Measurements from ENCODE around the gene TOPORS. TPM values are rescaled to one million over a fixed set of nuclear protein-coding genes. Genes with fewer than 3 reads are reported as not detected.
A peak's percentile ranks its signal among the peaks of the same experiment; 100 is the strongest.
"Not testable (repeated sequence)": the region's sequence is repeated elsewhere in the genome, so short reads cannot be mapped to it uniquely, and the experiment has no call there.

Gene TOPORS
- total RNA-seq, 1 donor from 2014 or later: 7.8 TPM

- ATAC-seq (ENCODE audit: poor library complexity) (peak; percentile 32), DNase-seq (no peak)
- intact Hi-C loops (cut with DNase I): loop anchor here (10.0 kb wide), 1 partner anchor 50 kb away; the partner anchor contains the start of gene NDUFB6
These were observed 27.3 kb downstream of the TOPORS start for GRCh38 chr9:32524892-32525708.

DNA sequence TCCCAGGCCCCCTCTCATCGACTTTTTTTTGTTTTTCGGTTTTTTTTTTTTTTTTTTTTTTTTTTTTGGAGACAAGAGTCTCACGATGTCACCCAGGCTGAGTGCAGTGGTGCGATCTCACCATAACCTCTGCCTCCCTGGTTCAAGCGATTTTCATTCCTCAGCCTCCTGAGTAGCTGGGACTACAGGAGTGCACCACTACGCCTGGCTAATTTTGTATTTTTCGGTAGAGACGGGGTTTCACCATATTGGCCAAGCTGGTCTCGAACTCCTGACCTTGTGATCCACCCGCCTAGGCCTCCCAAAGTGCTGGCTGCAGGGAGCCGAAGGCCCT lies 27.9 kb downstream of the TOPORS start:
- DNase-seq; ATAC-seq (ENCODE audit: poor library complexity): not testable (repeated sequence)
- intact Hi-C loops (cut with DNase I): loop anchor here (10.0 kb wide), 1 partner anchor 50 kb away; the partner anchor contains the start of gene NDUFB6

DNA sequence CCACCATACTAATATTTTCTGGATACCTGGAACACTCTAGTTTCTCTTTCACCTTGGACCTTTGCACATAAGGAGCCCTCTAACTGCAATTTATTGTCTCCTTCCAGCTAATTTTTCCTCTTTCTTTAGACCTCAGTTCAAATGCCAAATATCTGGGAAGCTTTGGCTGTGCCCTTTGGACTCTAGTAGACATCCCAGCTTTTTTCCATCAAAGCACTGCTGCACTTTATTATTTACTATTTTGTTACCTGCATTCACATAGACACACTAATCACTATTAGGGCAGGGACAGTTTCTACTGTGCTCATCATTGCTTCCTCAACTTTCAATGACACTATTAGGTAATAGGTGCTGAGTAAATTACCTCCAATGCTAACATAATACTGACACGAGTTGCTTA lies 28.5 kb downstream of the TOPORS start:
- intact Hi-C loops (cut with DNase I): loop anchor here (10.0 kb wide), 1 partner anchor 51 kb away; the partner anchor contains the start of gene NDUFB6
- DNase-seq: no peak
- no peak for ATAC-seq (ENCODE audit: poor library complexity)

DNA sequence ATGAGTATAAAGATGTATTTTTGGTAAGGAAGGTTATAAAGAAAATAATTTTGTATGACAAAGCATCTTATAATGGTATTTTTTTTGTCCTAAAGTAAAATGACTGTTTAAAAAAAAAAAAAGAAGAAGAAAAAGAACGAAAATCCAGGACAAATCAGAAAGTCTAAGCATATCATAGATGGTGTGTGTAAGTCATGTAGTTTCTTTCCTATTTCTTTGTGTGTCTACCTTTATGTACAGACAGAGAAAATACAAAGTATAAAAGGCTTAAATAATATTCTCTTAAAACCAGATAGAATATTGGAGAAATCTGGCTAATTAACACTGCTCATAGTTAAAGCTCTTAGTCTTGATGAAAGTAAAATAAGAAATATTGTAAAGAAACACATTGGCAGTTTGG lies 34.1 kb downstream of the TOPORS start:
- ATAC-seq (ENCODE audit: poor library complexity): no peak
- DNase-seq: no peak
- intact Hi-C loops (cut with DNase I): no loop called here

DNA sequence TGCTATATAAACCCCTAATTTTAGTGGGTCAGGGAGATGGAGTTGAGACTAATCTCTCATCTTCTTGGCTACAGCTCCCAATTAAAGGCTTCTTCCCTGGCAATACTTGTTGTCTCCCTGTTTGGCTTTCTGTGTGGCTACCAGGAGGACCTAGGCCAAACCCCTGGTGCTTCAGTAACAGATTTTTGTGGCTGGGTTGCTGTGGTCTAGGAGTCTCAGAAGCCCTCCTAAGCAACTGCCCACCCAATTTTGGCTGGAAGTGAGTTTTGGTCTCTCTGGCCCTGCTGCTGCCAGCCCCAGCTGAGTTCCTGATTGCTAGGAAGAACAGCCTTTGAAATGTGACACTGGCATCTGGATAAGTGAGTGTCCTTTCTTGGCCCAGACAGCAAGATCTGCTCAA lies 36.1 kb downstream of the TOPORS start:
- ATAC-seq (ENCODE audit: poor library complexity) (no peak), DNase-seq (no peak)
- intact Hi-C loops (cut with DNase I): no loop called here

DNA sequence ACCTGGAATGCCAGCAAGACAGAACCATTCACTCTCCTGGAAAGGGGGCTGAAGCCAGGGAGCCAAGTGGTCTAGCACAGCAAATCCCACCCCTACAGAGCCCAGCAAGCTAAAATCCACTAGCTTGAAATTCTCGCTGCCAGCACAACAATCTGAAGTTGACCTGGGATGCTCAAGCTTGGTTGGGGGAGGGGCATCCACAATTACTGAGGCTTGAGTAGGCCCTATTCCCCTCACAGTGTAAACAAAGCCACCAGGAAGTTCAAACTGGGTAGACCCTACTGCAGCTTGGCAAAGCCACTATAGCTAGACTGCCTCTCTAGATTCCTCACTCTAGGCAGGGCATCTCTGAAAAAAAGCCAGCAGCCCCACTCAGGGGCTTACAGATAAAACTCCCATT lies 43.7 kb downstream of the TOPORS start:
- ATAC-seq (ENCODE audit: poor library complexity) (no peak), DNase-seq (no peak)
- intact Hi-C loops (cut with DNase I): no loop called here

DNA sequence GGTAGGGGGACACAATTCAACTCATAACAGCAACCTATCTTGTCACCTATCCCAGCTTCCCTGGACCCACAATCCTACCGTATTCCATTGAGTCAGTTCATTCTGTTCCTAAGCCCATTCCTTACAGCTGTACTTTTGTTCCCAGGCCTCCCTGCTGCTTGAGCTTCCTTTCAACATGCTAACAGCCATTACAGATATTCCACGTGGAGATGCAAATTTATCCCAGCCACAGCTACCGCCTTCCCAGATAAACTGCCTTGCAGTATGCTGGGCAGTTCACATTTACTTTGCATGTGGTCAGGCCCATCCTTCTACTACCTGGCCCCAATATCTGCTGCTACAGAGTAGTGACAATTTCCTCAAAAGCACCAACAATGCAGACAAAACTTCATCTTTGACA lies 49.4 kb downstream of the TOPORS start:
- ATAC-seq (ENCODE audit: poor library complexity) (no peak), DNase-seq (no peak)
- intact Hi-C loops (cut with DNase I): no loop called here

DNA sequence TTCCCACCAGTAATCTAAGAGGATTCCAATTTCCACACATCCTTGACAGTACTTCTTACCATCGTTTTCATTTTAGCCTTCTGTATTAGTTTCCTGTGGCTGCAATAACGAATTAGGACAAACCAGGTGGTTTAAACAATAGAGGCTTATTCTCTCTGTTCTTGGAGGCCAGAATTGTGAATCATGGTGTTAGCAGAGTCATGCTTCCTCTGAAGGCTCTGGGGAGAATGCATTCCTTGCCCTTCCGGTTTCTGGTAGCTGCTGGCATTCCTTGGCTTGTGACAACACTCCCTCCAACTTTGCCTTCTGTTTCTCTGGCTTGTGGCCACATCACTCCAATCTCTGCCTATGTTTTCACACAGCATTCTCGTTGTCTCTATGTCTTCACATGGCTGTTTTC lies 49.9 kb downstream of the TOPORS start:
- DNase-seq (no peak), ATAC-seq (ENCODE audit: poor library complexity) (no peak)
- intact Hi-C loops (cut with DNase I): no loop called here

- intact Hi-C loops (cut with DNase I): no loop called here
- DNase-seq (no peak), ATAC-seq (ENCODE audit: poor library complexity) (no peak)
These were observed 50.5 kb downstream of the TOPORS start for GRCh38 chr9:32501868-32502267.

DNA sequence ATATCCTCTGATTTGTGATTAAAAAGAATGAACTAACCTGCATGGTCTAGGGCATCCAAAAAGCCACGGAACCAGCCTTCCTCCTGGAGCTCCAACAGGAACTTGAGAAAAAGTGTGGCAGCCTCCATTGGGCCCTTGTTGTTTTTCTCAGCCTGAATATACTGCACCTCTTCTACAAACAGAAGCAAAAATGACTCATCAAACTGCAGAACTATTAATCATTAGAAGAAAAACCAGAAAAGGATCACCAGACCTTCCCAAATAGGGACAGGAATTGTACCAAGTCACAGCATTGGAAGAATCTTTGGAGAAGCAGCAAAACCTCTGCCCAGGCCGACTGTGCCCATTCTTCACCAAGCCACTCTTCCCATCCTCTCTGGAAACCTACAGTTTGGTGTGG lies 51.6 kb downstream of the TOPORS start:
- ATAC-seq (ENCODE audit: poor library complexity) (no peak), DNase-seq (no peak)
- intact Hi-C loops (cut with DNase I): no loop called here

- DNase-seq (no peak), ATAC-seq (ENCODE audit: poor library complexity) (no peak)
- intact Hi-C loops (cut with DNase I): no loop called here
These were observed 54.5 kb downstream of the TOPORS start for GRCh38 chr9:32497921-32498320.

DNA sequence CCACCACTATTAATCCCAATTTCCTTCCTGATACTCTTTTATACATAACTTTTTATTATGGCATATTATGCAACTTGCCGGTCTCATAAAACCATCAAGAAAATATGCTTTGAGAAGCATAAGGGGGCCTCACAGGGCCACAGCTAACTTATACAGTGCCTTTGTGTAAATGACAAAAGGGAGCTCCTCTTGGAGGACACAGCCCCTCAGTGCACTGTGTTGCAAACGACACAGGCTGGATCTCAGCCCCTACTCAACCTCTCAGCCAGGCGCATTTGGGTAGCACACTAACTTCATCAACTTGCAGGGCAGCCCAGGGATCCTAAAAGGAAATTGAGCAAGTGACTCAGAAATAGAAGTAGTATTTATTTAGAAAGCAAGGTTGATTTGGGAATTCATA lies 61.8 kb downstream of the TOPORS start:
- intact Hi-C loops (cut with DNase I): no loop called here
- ATAC-seq (ENCODE audit: poor library complexity) (no peak), DNase-seq (no peak)

Other genes starting within 250 kb of the TOPORS start
- 63.0 TPM for gene ACO1, start 167.9 kb downstream of the TOPORS start, total RNA-seq
- gene RIGI, start 26.4 kb downstream of the TOPORS start, total RNA-seq: 3.1 TPM
- gene SMIM27, start 259 bp downstream of the TOPORS start, total RNA-seq: 14.2 TPM
- gene NDUFB6, start 20.6 kb upstream of the TOPORS start, total RNA-seq: 193 TPM
- gene TAF1L, start 83.1 kb upstream of the TOPORS start, total RNA-seq: not detected
- not detected for gene TMEM215, start 231.0 kb upstream of the TOPORS start, total RNA-seq

All from Right ventricle myocardium superior (tissue), 1 donor.